ENCODE data around the gene LUZP2. TPM values are rescaled to one million over a fixed set of nuclear protein-coding genes. Genes with fewer than 3 reads are reported as not detected.

The LUZP2 gene
- total RNA-seq, 3 donors from 2014 or later, result 0.96 to 5.0 (median 2.9) TPM

GRCh38 chr11:24635588-24636290 lies 138.9 kb downstream of the LUZP2 start:
- Histone ChIP-seq H3K36me3 (no peaks in the 10 kb centered on the region), H3K9me3 (no peaks in the 10 kb centered on the region), H3K4me1 (no peaks in the 10 kb centered on the region), H3K27ac (no peak overlapping the region), H3K27me3 (no peaks in the 10 kb centered on the region), H3K4me3 (no peak overlapping the region)
- TF ChIP-seq, protein P1, sequence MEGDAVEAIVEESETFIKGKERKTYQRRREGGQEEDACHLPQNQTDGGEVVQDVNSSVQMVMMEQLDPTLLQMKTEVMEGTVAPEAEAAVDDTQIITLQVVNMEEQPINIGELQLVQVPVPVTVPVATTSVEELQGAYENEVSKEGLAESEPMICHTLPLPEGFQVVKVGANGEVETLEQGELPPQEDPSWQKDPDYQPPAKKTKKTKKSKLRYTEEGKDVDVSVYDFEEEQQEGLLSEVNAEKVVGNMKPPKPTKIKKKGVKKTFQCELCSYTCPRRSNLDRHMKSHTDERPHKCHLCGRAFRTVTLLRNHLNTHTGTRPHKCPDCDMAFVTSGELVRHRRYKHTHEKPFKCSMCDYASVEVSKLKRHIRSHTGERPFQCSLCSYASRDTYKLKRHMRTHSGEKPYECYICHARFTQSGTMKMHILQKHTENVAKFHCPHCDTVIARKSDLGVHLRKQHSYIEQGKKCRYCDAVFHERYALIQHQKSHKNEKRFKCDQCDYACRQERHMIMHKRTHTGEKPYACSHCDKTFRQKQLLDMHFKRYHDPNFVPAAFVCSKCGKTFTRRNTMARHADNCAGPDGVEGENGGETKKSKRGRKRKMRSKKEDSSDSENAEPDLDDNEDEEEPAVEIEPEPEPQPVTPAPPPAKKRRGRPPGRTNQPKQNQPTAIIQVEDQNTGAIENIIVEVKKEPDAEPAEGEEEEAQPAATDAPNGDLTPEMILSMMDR (IDR thresholded peaks at IDR 0.05), result no peak
- TF ChIP-seq POLR2AphosphoS5 (IDR thresholded peaks at IDR 0.05) (no peak), POLR2A (IDR thresholded peaks at IDR 0.05) (no peak)
- intact Hi-C loops (cut with DNase I; ENCODE audit: low total_unique reads), result no loop called here
- DNase-seq (ENCODE audit: low spot score in 2 of 2), result no peak

GRCh38 chr11:24636291-24636629 lies 139.4 kb downstream of the LUZP2 start:
- TF ChIP-seq, protein P1 (IDR thresholded peaks at IDR 0.05), result no peak
- TF ChIP-seq POLR2A (IDR thresholded peaks at IDR 0.05) (no peak), POLR2AphosphoS5 (IDR thresholded peaks at IDR 0.05) (no peak)
- H3K27me3 ChIP-seq, result no peaks in the 10 kb centered on the region
- no peak overlapping the region for H3K27ac ChIP-seq
- intact Hi-C loops (cut with DNase I; ENCODE audit: low total_unique reads), result no loop called here
- no peak for DNase-seq (ENCODE audit: low spot score in 2 of 2)
- H3K4me1 ChIP-seq, result no peaks in the 10 kb centered on the region
- no peaks in the 10 kb centered on the region for H3K9me3 ChIP-seq
- H3K36me3 ChIP-seq, result no peaks in the 10 kb centered on the region
- H3K4me3 ChIP-seq, result no peak overlapping the region

- Histone ChIP-seq H3K27ac (no peak overlapping the region), H3K36me3 (no peaks in the 10 kb centered on the region), H3K9me3 (no peaks in the 10 kb centered on the region), H3K27me3 (no peaks in the 10 kb centered on the region), H3K4me3 (no peak overlapping the region), H3K4me1 (no peaks in the 10 kb centered on the region)
- TF ChIP-seq, protein P1 (IDR thresholded peaks at IDR 0.05), result no peak
- TF ChIP-seq POLR2AphosphoS5 (IDR thresholded peaks at IDR 0.05) (no peak), POLR2A (IDR thresholded peaks at IDR 0.05) (no peak)
- no peak for DNase-seq (ENCODE audit: low spot score in 2 of 2)
- intact Hi-C loops (cut with DNase I; ENCODE audit: low total_unique reads), result no loop called here
Measured at GRCh38 chr11:24637520-24637919, 140.7 kb downstream of the LUZP2 start.

GRCh38 chr11:24642648-24643047 lies 145.8 kb downstream of the LUZP2 start:
- DNase-seq (ENCODE audit: low spot score in 2 of 2), result no peak
- no peaks in the 10 kb centered on the region for H3K4me1 ChIP-seq
- no peak overlapping the region for H3K27ac ChIP-seq
- intact Hi-C loops (cut with DNase I; ENCODE audit: low total_unique reads), result no loop called here
- no peaks in the 10 kb centered on the region for H3K9me3 ChIP-seq
- H3K27me3 ChIP-seq, result no peaks in the 10 kb centered on the region
- H3K36me3 ChIP-seq, result no peaks in the 10 kb centered on the region
- no peak overlapping the region for H3K4me3 ChIP-seq
- TF ChIP-seq POLR2A (IDR thresholded peaks at IDR 0.05) (no peak), POLR2AphosphoS5 (IDR thresholded peaks at IDR 0.05) (no peak)
- TF ChIP-seq, protein P1 (IDR thresholded peaks at IDR 0.05), result no peak

- Histone ChIP-seq H3K27ac (no peak overlapping the region), H3K36me3 (no peaks in the 10 kb centered on the region), H3K27me3 (no peaks in the 10 kb centered on the region), H3K4me3 (no peak overlapping the region), H3K4me1 (no peaks in the 10 kb centered on the region), H3K9me3 (no peaks in the 10 kb centered on the region)
- no peak for TF ChIP-seq POLR2A (IDR thresholded peaks at IDR 0.05)
- TF ChIP-seq, protein P1 (IDR thresholded peaks at IDR 0.05), result no peak
- intact Hi-C loops (cut with DNase I; ENCODE audit: low total_unique reads), result no loop called here
- DNase-seq (ENCODE audit: low spot score in 2 of 2), result no peak
Measured at GRCh38 chr11:24645563-24645962, 148.7 kb downstream of the LUZP2 start.
